ENCODE data around the gene FGF2.

DNA sequence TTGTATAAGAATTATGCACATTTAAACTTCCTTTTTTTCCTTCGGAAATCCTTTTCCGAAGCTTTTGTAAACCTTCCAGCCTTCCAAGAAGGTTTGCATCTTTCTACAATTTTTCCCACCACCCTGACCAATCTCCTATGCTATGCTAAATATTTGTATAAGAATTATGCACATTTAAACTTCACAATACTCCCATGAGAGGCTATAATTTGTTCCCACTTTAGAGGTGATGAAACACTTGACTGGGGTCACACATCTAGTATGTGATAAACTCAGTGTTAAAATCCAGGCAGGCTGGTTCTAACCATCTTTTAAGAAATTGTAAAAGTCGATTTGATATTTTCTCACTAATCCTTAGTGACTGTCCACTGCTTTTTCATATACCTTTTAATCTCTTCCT, 73.7 kb downstream of the FGF2 start:
- TF ChIP-seq, protein P1, sequence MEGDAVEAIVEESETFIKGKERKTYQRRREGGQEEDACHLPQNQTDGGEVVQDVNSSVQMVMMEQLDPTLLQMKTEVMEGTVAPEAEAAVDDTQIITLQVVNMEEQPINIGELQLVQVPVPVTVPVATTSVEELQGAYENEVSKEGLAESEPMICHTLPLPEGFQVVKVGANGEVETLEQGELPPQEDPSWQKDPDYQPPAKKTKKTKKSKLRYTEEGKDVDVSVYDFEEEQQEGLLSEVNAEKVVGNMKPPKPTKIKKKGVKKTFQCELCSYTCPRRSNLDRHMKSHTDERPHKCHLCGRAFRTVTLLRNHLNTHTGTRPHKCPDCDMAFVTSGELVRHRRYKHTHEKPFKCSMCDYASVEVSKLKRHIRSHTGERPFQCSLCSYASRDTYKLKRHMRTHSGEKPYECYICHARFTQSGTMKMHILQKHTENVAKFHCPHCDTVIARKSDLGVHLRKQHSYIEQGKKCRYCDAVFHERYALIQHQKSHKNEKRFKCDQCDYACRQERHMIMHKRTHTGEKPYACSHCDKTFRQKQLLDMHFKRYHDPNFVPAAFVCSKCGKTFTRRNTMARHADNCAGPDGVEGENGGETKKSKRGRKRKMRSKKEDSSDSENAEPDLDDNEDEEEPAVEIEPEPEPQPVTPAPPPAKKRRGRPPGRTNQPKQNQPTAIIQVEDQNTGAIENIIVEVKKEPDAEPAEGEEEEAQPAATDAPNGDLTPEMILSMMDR (IDR thresholded peaks at IDR 0.05): no peak
- no peak for TF ChIP-seq POLR2A (IDR thresholded peaks at IDR 0.05)

Data from uterus (tissue), 2 donors.